Small intestine (tissue), 4 donors: ENCODE measurements around the gene RIF1. TPM values are rescaled to one million over a fixed set of nuclear protein-coding genes. Genes with fewer than 3 reads are reported as not detected.

Experiments
- polyA plus RNA-seq, 4 donors: library from polyadenylated mRNA; stranded (reverse) in 3 of 4; unstranded in 1 of 4; fragments of 200-250 nt in 3 of 4; fragments of 120-200 nt in 1 of 4; gene quantifications; one replicate each; pipeline versions ENCODE4 v1.2.1 to v1.2.3, GENCODE V29; 2013
- donor health status: healthy with polysubstance abuse.
- donor health status: Bipolar disorder and iron deficiency.
- donor health status: healthy.

RIF1 gene
- polyA plus RNA-seq, 4 donors: 1.9 to 19.6 (median 3.1) TPM

Other genes starting within 250 kb of the RIF1 start
- gene RBM43, start 148.0 kb upstream of the RIF1 start, polyA plus RNA-seq: 1 to 10 TPM in 3 of 4 donors, under 1 TPM in 1; 0.81 to 4.0 (median 2.2) TPM
- 10 to 100 TPM; 15.8 to 36.2 (median 28.9) TPM for gene NMI, start 120.2 kb upstream of the RIF1 start, polyA plus RNA-seq
- gene TNFAIP6, start 52.3 kb upstream of the RIF1 start, polyA plus RNA-seq: 1 to 10 TPM in 1 of 4 donors, under 1 TPM in 2, not detected in 1; 0.67 to 1.2 (median 0.90) TPM